Activated CD8-positive, alpha-beta memory T cell treated with anti-CD3 and anti-CD28 coated beads, Interleukin-2, amount 50 U/mL, for 1 hour (primary cell): ENCODE measurements around the gene AOC2.
"Not testable (repeated sequence)": the region's sequence is repeated elsewhere in the genome, so short reads cannot be mapped to it uniquely, and the experiment has no call there.

Experiments used
- DNase-seq: peaks from one replicate; pipeline ENCODE4 v3.0.0-alpha.2; 2020; ENCODE audit errors: extremely low read depth

AOC2 gene

GRCh38 chr17:42832934-42833766 is 11.2 kb upstream of the AOC2 start, which contains the start of gene PSME3:
TSS of gene PSME3 (plus strand) at chr17:42833397. CDS start at chr17:42833632, 235 bp downstream.
- DNase-seq, result peak; percentile 67

DNA sequence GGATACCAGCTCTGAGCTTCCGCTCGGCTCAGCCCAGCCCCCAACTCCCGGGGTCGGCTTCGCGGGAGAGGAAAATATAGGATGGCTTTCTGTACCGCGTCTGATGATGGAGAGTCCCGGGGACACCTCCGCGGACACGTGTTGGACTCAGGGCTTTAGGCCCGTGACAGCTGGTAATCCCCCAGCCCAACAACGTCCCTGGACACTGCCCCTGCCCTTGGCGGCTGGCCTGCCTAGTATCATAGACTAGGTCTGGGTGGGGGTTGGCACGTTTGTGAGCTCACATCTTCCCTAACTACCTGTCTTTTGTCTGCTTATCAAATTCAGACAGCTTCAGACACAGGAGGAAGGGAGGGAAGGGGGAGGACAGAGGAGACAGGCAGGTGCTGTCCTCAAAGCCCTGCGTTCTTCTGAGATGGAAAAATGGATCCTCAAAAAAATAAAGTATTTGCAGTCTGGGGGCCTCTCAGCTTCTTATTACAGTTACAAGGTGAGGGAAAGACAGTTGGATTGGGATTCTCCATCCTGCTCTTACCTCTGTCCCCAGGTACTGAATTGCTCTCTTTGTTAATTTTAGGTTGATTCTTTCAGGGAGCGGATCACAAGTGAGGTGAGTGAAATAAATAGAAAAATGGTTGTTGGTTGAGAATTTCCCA is 10.5 kb upstream of the AOC2 start:
- DNase-seq, result no peak

GRCh38 chr17:42835732-42836131 is 8.6 kb upstream of the AOC2 start:
- DNase-seq, result no peak

- no peak for DNase-seq
Measured at GRCh38 chr17:42841975-42842685, 2.2 kb upstream of the AOC2 start.

- no peak for DNase-seq
Measured at GRCh38 chr17:42843358-42843934, 934 bp upstream of the AOC2 start.

GRCh38 chr17:42844761-42845555 is 578 bp downstream of the AOC2 start:
- DNase-seq, result no peak

GRCh38 chr17:42845556-42845917 is 1.2 kb downstream of the AOC2 start:
- no peak for DNase-seq

DNA sequence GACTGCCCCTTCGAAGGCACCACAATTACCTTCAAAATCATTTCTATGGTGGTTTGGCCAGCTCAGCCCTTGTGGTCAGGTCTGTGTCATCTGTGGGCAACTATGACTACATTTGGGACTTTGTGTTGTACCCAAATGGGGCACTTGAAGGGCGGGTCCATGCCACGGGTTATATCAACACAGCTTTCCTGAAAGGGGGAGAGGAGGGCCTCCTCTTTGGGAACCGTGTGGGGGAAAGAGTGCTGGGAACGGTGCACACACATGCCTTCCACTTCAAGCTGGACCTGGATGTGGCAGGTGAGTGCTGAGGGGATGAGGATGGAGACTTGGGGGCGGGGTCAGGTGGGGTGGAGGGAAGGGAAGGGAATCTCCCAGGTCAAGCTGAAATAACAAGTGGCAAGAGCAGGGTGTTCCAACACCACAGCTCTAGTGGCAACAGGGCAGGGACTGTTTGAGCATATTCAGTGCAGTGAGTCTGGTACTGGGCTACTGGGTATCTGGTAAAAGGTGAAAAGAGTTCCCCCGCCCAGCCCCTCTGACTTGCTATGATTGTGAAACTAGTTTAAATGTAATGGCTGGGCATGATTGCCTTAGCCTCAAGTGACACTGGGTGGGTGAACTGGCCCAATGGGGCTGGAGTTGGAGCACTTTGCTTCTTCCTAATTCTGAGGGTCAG is 1.7 kb downstream of the AOC2 start:
- no peak for DNase-seq

DNA sequence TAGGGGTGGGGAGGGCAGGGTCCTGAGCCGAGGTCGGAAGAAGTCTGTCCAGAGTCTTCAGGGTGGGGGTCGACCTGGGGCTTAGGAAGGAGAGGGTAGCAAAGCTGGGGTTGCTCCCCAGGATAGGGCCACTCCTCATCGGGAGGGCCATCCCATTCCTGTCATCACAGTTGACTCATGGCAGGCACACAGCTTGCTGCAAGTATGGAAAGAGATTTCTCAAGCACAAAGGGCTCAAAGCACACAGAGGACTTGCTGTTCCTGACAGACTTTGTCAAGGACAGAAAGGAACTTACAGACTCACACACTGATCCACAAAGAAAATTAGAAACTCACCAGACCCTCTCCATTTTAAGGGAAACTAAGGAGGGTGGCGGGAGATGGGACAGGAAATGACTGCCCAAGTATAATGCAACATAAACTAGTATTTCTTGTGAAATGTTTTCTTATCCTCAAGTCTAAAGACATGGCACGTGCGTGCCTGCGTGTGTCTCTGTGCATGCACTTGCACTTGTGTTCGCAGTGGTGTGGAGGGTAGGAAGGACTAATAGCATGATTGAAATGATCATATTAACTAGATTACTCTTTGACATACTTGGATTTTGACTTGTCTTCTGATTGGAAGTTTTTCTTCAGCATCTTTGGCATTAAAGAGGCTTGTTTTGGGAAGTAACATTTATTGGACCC is 2.4 kb downstream of the AOC2 start:
- no peak for DNase-seq

GRCh38 chr17:42848093-42848492 is 3.7 kb downstream of the AOC2 start:
- no peak for DNase-seq

- no peak for DNase-seq
Measured at GRCh38 chr17:42849031-42849430, 4.7 kb downstream of the AOC2 start.

- DNase-seq, result no peak
Measured at GRCh38 chr17:42849451-42850181, 5.2 kb downstream of the AOC2 start.

- DNase-seq, result no peak
Measured at GRCh38 chr17:42850954-42851353, 6.6 kb downstream of the AOC2 start, which contains the start of gene AOC3. TSS of gene AOC3 (plus strand) at chr17:42851199. CDS start at chr17:42851344, 145 bp downstream.

DNA sequence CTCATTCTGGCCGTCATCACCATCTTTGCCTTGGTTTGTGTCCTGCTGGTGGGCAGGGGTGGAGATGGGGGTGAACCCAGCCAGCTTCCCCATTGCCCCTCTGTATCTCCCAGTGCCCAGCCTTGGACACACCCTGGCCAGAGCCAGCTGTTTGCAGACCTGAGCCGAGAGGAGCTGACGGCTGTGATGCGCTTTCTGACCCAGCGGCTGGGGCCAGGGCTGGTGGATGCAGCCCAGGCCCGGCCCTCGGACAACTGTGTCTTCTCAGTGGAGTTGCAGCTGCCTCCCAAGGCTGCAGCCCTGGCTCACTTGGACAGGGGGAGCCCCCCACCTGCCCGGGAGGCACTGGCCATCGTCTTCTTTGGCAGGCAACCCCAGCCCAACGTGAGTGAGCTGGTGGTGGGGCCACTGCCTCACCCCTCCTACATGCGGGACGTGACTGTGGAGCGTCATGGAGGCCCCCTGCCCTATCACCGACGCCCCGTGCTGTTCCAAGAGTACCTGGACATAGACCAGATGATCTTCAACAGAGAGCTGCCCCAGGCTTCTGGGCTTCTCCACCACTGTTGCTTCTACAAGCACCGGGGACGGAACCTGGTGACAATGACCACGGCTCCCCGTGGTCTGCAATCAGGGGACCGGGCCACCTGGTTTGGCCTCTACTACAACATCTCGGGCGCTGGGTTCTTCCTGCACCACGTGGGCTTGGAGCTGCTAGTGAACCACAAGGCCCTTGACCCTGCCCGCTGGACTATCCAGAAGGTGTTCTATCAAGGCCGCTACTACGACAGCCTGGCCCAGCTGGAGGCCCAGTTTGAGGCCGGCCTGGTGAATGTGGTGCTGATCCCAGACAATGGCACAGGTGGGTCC is 7.2 kb downstream of the AOC2 start:
- DNase-seq, result not testable (repeated sequence)

DNA sequence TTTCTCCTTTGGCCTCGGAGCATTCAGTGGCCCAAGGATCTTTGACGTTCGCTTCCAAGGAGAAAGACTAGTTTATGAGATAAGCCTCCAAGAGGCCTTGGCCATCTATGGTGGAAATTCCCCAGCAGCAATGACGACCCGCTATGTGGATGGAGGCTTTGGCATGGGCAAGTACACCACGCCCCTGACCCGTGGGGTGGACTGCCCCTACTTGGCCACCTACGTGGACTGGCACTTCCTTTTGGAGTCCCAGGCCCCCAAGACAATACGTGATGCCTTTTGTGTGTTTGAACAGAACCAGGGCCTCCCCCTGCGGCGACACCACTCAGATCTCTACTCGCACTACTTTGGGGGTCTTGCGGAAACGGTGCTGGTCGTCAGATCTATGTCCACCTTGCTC is 8.0 kb downstream of the AOC2 start:
- DNase-seq, result no peak

GRCh38 chr17:42853004-42853403 is 8.6 kb downstream of the AOC2 start:
- DNase-seq, result no peak

GRCh38 chr17:42853597-42853967 is 9.2 kb downstream of the AOC2 start:
- DNase-seq, result no peak

DNA sequence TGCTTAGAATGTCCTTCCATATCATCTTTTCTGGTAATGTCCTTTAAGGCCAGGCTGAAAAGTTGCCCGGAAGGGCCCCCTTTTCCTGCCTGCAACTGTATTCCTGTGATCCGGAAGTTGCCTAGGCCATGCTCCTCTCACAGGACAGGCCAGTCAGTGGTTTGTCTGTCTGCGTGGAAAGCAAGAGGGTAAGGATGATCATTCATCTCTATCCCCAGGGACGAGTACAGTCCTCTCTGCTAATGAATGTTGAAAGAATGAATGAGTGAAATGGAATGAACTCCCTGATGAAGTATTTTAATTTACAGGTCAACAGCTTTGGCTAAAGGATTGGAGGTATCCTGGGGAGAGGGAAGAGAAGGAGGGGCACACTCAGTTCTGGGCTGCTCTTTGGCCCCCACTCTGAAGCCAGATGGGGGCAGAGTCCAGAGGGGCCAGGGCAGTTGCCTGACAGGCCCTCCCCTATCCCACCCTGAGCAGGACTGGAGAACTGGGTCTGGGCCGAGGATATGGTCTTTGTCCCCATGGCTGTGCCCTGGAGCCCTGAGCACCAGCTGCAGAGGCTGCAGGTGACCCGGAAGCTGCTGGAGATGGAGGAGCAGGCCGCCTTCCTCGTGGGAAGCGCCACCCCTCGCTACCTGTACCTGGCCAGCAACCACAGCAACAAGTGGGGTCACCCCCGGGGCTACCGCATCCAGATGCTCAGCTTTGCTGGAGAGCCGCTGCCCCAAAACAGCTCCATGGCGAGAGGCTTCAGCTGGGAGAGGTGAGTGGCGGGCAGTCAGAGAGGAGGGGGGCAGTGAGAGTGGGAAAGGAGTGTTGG is 9.8 kb downstream of the AOC2 start:
- DNase-seq, result no peak
